HepG2 (cell line): ENCODE data around the gene RPLP2. TPM values are rescaled to one million over a fixed set of nuclear protein-coding genes. Genes with fewer than 3 reads are reported as not detected.

Source experiments
- CBX1 ChIP-seq: IDR thresholded peaks from one replicate; pipeline ENCODE4 v1.6.1; 2016; ENCODE audit warnings: antibody characterized with exemption, low read depth
- CENPX ChIP-seq: sonication (generic); formaldehyde crosslinking; IDR thresholded peaks from 2 replicates; pipeline ENCODE4 v1.9.0; 2021; ENCODE audit warnings: mild to moderate bottlenecking, missing genetic modification reagents, moderate library complexity
- DZIP1 ChIP-seq: sonication (generic); formaldehyde crosslinking; IDR thresholded peaks from 2 replicates; pipeline ENCODE4 v1.5.0; 2020; ENCODE audit warnings: mild to moderate bottlenecking, missing genetic modification reagents
- FOXO4 ChIP-seq: sonication (generic); formaldehyde crosslinking; conservative IDR thresholded peaks from 2 replicates; pipeline ENCODE4 v1.8.1; 2023; ENCODE audit warnings: missing genetic modification reagents
- MXI1 ChIP-seq: IDR thresholded peaks from 3 replicates; pipeline ENCODE4 v1.6.1; 2012; ENCODE audit warnings: low read depth, low read length, inconsistent platforms, borderline replicate concordance
- NR2F6 ChIP-seq, 2 experiments: IDR thresholded peaks; 2 replicates each; pipeline ENCODE4 v1.6.1; 2016; ENCODE audit warnings: antibody characterized with exemption in 1 of 2, mild to moderate bottlenecking in 1 of 2
- PAWR ChIP-seq: sonication (generic); formaldehyde crosslinking; IDR thresholded peaks from 2 replicates; pipeline ENCODE4 v1.4.0; 2020; ENCODE audit warnings: missing genetic modification reagents, mild to moderate bottlenecking, borderline replicate concordance
- PHB2 ChIP-seq: fragments of 450-650 bp; IDR thresholded peaks from 2 replicates; pipeline ENCODE4 v1.6.1; 2018; ENCODE audit not compliant: partially characterized antibody
- SATB2 ChIP-seq: sonication (generic); formaldehyde crosslinking; IDR thresholded peaks from 2 replicates; pipeline ENCODE4 v1.5.0; 2020; ENCODE audit warnings: missing genetic modification reagents
- THRA ChIP-seq: sonication (generic); formaldehyde crosslinking; IDR thresholded peaks from 2 replicates; pipeline ENCODE4 v1.4.0; 2020; ENCODE audit warnings: missing genetic modification reagents, borderline replicate concordance
- ZMAT3 ChIP-seq: sonication (generic); formaldehyde crosslinking; conservative IDR thresholded peaks from 2 replicates; pipeline ENCODE4 v1.7.0; 2021; ENCODE audit warnings: missing genetic modification reagents
- ZNF776 ChIP-seq: sonication (generic); formaldehyde crosslinking; IDR thresholded peaks from 2 replicates; pipeline ENCODE4 v1.4.0; 2020; ENCODE audit warnings: mild to moderate bottlenecking, missing genetic modification reagents
- ZSCAN21 ChIP-seq: sonication (generic); formaldehyde crosslinking; IDR thresholded peaks from 2 replicates; pipeline ENCODE4 v1.8.0; 2022; ENCODE audit warnings: mild to moderate bottlenecking, missing genetic modification reagents, moderate library complexity, borderline replicate concordance
- polyA plus RNA-seq, 8 experiments: library from polyadenylated mRNA; depleted of rRNA in 3 of 8; stranded (reverse) in 7 of 8; unstranded in 1 of 8; fragments of >200 nt; fragmentation: Illumina TruSeq in 4 of 8; extraction: Trizol in 4 of 8; gene quantifications; 2 replicates each; pipeline versions ENCODE4 v1.2.1 to v1.2.3, GENCODE V29; 2011 to 2016; ENCODE audit warnings: low read depth in 4 of 8, missing spikeins in 1 of 8, mixed read lengths in 1 of 8; ENCODE audit not compliant: insufficient read depth in 1 of 8
- total RNA-seq, 5 experiments: library from RNA; depleted of rRNA; stranded (reverse); fragments of >200 nt; fragmentation: Illumina TruSeq; extraction: Trizol; gene quantifications; 2 replicates each; pipeline ENCODE4 v1.2.3, GENCODE V29; 2016; ENCODE audit warnings: low read depth in 1 of 5
- TF ChIP-seq, protein P1 (sequence below): sonication (generic); formaldehyde crosslinking; IDR thresholded peaks from 2 replicates; pipeline ENCODE4 v1.8.1; 2023; ENCODE audit warnings: mild to moderate bottlenecking, missing genetic modification reagents
- TF ChIP-seq, protein P2 (sequence below): sonication (generic); formaldehyde crosslinking; IDR thresholded peaks from 2 replicates; pipeline ENCODE4 v1.4.0; 2020; ENCODE audit warnings: missing genetic modification reagents
- TF ChIP-seq, protein P3 (sequence below): sonication (generic); formaldehyde crosslinking; IDR thresholded peaks from 2 replicates; pipeline ENCODE4 v1.4.0; 2020; ENCODE audit warnings: mild to moderate bottlenecking, missing genetic modification reagents
- TF ChIP-seq, protein P4 (sequence below): sonication (generic); formaldehyde crosslinking; IDR thresholded peaks from 2 replicates; pipeline ENCODE4 v1.4.0; 2020; ENCODE audit warnings: mild to moderate bottlenecking, missing genetic modification reagents

The RPLP2 gene
- total and polyA plus RNA-seq, 2 of the 13 experiments (the other 11 are each of a cell fraction or from before 2014, with no cell fraction given), result 978 to 2,106 TPM

DNA sequence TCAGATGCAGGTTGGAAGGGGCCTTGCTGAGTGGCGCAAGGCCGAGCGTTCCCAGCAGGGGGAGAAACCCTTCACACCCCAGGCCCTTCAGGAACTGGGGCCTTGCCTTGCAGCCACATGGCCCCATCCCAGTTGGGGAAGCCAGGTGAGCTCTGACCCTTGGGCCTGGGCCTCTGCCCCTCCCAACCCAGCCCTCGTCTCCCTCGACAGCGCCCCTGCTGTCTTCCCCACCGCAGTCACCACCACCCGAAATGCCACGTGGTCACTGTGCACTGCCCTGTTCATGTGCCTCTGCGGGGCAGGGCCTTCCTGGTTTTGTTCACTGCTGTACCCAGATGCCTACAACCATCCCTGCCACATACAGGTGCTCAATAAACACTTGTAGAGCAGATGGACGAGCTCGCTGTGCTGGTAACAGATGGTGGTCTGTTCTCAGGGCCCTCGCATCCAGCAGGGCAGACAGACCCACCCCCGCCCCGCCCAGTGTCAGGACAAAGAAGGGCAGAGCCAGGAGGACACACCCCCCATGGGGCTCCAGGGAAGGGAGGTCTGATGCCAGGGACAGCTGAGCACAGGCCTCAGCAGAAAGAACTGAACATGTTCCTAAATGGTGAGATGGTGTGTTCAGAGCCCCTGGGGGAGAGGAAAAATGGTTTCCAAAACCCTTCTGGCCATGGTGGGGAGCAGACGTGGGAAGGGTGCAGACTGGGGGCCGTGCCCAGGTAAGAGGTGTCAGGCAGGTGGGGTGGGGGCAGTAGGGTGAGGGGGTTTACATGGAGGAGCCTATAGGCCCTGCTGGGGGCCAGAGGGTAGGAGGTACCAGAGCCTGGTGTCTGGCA is 28.9 kb downstream of the RPLP2 start (continued):
- TF ChIP-seq ZNF776 (CRISPR knock-in tag) (no peak), CENPX (no peak), DZIP1 (CRISPR knock-in tag) (no peak), NR2F6 (IDR thresholded peaks at IDR 0.05) (no peak; the same call in 1 of the 2 replicates), NR2F6 (CRISPR knock-in tag; IDR thresholded peaks at IDR 0.05) (peak; percentile 82), PAWR (0 out of 2 replicates have a peak, but pooled peaks have one; percentile 35), PHB2 (no peak), CBX1 (peak; percentile 66), SATB2 (CRISPR knock-in tag) (no peak), THRA (no peak), ZSCAN21 (CRISPR knock-in tag) (peak; percentile 77; the same call in 1 of the 2 replicates), MXI1 (peak; percentile 78; the same call in 1 of the 3 replicates), FOXO4 (no peak), ZMAT3 (peak; percentile 90)
- TF ChIP-seq, protein P1, sequence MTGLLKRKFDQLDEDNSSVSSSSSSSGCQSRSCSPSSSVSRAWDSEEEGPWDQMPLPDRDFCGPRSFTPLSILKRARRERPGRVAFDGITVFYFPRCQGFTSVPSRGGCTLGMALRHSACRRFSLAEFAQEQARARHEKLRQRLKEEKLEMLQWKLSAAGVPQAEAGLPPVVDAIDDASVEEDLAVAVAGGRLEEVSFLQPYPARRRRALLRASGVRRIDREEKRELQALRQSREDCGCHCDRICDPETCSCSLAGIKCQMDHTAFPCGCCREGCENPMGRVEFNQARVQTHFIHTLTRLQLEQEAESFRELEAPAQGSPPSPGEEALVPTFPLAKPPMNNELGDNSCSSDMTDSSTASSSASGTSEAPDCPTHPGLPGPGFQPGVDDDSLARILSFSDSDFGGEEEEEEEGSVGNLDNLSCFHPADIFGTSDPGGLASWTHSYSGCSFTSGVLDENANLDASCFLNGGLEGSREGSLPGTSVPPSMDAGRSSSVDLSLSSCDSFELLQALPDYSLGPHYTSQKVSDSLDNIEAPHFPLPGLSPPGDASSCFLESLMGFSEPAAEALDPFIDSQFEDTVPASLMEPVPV (CRISPR knock-in tag), result peak; percentile 33; the same call in 1 of the 2 replicates
- TF ChIP-seq, protein P2, sequence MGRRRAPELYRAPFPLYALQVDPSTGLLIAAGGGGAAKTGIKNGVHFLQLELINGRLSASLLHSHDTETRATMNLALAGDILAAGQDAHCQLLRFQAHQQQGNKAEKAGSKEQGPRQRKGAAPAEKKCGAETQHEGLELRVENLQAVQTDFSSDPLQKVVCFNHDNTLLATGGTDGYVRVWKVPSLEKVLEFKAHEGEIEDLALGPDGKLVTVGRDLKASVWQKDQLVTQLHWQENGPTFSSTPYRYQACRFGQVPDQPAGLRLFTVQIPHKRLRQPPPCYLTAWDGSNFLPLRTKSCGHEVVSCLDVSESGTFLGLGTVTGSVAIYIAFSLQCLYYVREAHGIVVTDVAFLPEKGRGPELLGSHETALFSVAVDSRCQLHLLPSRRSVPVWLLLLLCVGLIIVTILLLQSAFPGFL, result no peak
- TF ChIP-seq, protein P3, sequence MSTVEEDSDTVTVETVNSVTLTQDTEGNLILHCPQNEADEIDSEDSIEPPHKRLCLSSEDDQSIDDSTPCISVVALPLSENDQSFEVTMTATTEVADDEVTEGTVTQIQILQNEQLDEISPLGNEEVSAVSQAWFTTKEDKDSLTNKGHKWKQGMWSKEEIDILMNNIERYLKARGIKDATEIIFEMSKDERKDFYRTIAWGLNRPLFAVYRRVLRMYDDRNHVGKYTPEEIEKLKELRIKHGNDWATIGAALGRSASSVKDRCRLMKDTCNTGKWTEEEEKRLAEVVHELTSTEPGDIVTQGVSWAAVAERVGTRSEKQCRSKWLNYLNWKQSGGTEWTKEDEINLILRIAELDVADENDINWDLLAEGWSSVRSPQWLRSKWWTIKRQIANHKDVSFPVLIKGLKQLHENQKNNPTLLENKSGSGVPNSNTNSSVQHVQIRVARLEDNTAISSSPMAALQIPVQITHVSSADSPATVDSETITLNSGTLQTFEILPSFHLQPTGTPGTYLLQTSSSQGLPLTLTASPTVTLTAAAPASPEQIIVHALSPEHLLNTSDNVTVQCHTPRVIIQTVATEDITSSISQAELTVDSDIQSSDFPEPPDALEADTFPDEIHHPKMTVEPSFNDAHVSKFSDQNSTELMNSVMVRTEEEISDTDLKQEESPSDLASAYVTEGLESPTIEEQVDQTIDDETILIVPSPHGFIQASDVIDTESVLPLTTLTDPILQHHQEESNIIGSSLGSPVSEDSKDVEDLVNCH (CRISPR knock-in tag), result no peak
- TF ChIP-seq, protein P4, sequence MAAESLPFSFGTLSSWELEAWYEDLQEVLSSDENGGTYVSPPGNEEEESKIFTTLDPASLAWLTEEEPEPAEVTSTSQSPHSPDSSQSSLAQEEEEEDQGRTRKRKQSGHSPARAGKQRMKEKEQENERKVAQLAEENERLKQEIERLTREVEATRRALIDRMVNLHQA, result no peak
